Measurements from ENCODE around the gene TMEM63C.

DNA sequence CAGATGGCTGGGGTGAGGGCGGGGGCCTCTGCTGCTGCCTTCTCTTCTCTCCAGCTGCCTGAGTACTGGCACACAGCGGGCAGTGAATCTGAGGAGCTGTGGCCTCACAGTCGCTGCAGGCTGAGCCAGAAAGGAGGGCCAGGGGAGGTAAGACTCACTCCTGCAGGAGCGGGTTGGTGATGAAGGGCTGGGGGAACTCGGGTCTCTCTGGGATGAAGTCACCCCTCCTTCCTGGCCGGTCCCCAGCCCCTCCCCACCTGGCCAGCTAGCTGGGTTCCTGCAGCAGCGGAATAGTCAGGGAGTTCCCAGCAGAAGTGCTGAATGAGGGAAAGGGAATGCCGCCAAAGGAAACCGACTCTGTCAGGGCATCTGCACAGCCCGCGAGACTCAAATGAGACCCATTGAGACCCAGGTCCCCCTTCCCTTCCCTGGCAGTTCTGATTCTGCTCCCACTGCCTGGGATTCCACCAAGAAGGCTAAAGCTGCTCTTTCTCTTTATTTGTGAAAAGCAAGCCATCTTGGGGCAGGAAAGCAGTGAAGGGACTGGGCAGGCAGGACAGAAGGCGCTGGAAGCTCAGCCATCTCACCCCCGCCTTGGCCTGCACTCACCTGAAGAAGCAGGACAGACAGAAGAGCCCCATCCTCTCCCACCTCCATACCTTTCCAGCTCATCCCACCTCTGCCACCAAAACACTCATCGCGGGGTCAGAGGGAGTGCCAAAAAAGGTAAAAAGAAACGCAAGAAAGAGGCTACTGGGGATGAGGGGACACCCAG, 84.2 kb downstream of the TMEM63C start:
- TF ChIP-seq, protein P1, sequence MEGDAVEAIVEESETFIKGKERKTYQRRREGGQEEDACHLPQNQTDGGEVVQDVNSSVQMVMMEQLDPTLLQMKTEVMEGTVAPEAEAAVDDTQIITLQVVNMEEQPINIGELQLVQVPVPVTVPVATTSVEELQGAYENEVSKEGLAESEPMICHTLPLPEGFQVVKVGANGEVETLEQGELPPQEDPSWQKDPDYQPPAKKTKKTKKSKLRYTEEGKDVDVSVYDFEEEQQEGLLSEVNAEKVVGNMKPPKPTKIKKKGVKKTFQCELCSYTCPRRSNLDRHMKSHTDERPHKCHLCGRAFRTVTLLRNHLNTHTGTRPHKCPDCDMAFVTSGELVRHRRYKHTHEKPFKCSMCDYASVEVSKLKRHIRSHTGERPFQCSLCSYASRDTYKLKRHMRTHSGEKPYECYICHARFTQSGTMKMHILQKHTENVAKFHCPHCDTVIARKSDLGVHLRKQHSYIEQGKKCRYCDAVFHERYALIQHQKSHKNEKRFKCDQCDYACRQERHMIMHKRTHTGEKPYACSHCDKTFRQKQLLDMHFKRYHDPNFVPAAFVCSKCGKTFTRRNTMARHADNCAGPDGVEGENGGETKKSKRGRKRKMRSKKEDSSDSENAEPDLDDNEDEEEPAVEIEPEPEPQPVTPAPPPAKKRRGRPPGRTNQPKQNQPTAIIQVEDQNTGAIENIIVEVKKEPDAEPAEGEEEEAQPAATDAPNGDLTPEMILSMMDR (IDR thresholded peaks at IDR 0.05; ENCODE audit: low read length), result no peak
- no peak for TF ChIP-seq EZH2 (IDR thresholded peaks at IDR 0.05; ENCODE audit: borderline replicate concordance, low read length)

Measured in OCI-LY1 (cell line).